Measurements from ENCODE around the gene CFAP61.

CFAP61 gene

GRCh38 chr20:20063941-20064702, 11.8 kb downstream of the CFAP61 start:
- no peak for TF ChIP-seq CTCF (IDR thresholded peaks at IDR 0.05; ENCODE audit: low read length, missing control alignments)
- no peak overlapping the region for H3K4me3 ChIP-seq (replicated peaks; ENCODE audit: low read depth, low read length)
- no peak for DNase-seq (ENCODE audit: low read depth)

DNA sequence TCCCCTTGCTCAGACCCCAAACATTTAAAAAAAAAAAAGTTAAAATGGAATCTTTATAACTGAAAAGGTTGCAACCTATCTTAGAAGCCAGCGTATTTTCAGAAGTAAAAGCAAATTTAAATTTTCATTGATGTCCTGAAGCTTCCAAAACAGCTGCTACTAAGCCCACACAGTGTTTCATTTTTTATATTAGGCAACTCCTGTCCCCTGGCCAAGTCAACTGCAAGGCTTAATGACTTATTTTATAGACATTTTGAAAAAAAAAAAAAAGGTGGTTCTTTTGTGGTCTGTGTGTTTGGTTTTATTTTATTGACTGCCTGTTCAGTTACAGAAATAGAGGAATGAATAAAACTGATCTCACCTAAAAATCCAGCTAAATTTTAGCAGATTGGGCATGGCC, 13.0 kb downstream of the CFAP61 start:
- H3K4me3 ChIP-seq (replicated peaks; ENCODE audit: low read depth, low read length), result no peak overlapping the region
- TF ChIP-seq CTCF (IDR thresholded peaks at IDR 0.05; ENCODE audit: low read length, missing control alignments), result no peak
- DNase-seq (ENCODE audit: low read depth), result no peak

DNA sequence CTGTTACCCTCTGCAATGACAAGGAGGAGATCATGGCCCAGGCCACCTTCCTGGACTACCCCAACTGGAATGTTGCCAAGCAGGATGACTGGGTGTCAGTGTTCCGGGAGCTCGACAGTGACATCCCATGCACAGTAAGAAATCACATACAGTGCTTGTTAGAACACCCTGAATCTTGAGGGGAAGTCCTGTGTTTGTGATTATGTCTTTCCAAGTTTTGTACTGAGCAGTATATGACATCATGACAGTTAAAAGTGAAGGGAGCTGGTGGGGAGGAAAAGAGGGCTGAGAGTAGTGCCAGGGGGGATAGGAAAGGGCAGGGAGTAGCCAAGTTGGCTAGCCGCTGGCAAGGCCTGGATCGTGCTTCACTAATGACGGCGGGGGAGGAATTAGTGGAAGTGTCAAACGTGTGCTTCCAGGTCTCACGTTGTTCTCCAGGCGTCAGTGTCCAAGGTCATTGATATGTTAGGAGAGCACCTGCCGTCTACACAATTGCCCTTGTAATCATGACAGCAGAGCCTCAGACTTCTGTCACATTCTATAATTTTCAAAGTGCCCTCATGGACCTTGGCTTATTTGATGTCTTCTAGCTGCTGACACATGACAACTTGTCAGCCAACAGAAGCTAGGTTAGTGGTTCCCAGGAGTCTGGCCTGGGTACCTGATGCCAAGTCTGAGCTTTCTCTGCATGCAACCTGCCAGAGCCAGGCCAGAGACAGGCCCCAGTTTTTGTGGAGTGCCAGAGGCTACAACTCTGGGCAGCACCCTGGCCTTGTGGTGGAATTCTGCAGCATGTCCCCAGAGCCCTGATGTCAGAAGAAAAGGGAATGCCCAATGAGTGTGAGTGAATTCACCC, 18.8 kb downstream of the CFAP61 start:
- no peak overlapping the region for H3K4me3 ChIP-seq (replicated peaks; ENCODE audit: low read depth, low read length)
- DNase-seq (ENCODE audit: low read depth), result no peak
- no peak for TF ChIP-seq CTCF (IDR thresholded peaks at IDR 0.05; ENCODE audit: low read length, missing control alignments)

DNA sequence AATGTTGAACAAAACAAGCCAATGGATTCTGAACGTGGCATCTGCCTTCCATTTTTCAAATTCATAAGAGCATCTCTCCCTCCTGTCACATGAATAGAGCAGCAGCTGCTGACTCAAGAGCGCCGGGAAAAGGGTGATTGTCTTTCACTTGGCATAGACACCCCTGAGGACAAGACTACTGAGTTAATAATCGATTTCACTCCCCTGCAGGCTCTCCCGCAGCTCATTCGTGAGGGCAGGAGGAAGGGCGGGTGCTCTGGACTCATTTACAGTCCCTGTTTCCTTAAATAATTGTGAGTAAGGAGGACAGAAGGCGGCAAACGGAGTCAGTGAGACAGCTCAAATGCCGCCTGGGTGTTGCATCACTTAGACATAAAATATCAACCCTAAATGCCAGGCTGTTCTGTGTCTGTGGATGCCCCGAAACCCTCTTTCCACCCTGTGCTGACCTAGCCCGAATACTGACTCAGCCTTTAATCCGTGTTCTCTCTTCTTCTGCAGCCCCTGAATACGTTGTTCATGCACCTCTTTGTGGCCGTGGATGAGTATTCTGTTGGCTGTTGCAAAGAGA, 21.6 kb downstream of the CFAP61 start:
- no peak for DNase-seq (ENCODE audit: low read depth)
- TF ChIP-seq CTCF (IDR thresholded peaks at IDR 0.05; ENCODE audit: low read length, missing control alignments), result no peak
- H3K4me3 ChIP-seq (replicated peaks; ENCODE audit: low read depth, low read length), result no peak overlapping the region

GRCh38 chr20:20075032-20075431, 22.7 kb downstream of the CFAP61 start:
- DNase-seq (ENCODE audit: low read depth), result no peak
- no peak for TF ChIP-seq CTCF (IDR thresholded peaks at IDR 0.05; ENCODE audit: low read length, missing control alignments)
- no peak overlapping the region for H3K4me3 ChIP-seq (replicated peaks; ENCODE audit: low read depth, low read length)

DNA sequence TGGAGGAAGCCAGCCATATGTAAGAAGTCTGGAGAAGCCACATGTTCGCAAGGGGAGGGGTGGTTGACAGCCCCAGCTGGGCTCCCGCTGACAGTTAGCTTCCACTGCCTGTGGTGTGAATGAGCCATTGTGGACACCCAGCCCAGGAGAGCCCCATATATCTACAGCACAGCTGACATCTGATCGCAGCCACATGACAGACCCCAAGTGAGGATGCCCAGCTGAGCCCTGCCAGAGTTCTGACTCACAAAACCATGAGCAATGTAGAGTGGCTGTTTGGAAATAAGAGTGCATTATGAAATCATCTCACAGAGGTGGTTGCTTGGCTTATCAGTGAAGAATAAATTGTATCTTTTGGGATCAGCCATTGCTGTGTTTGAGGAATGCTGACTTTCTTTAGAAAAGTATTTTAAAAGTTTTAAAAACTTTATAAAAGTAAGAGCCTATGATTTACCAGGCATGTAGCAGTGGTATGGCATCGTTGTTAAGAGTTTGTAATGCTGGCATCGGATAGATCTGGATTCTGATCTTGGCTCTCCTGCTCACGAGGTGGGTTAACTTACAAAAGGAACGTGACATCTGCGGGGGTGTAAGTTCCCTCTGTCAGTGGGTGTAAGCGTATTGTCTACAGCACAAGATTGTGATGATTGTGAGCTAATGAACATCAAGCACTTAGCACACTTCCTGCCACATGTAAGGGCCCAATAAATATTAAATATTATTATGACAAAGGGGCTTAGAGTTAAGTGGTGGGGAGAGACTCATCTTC, 24.1 kb downstream of the CFAP61 start:
- H3K4me3 ChIP-seq (replicated peaks; ENCODE audit: low read depth, low read length), result no peak overlapping the region
- TF ChIP-seq CTCF (IDR thresholded peaks at IDR 0.05; ENCODE audit: low read length, missing control alignments), result no peak
- DNase-seq (ENCODE audit: low read depth), result peak; percentile 52

All from fibroblast of pulmonary artery (primary cell).